HepG2 (cell line): ENCODE measurements around the gene MRO. TPM values are rescaled to one million over a fixed set of nuclear protein-coding genes. Genes with fewer than 3 reads are reported as not detected.
A peak's percentile ranks its signal among the peaks of the same experiment; 100 is the strongest.

Experiments used
- ARNTL ChIP-seq: sonication (generic); formaldehyde crosslinking; IDR thresholded peaks from 2 replicates; pipeline ENCODE4 v1.4.0; 2020; ENCODE audit warnings: mild to moderate bottlenecking, missing genetic modification reagents
- BORCS8-MEF2B ChIP-seq: sonication (generic); formaldehyde crosslinking; IDR thresholded peaks from 2 replicates; pipeline ENCODE4 v1.8.0; 2022; ENCODE audit warnings: mild to moderate bottlenecking, missing genetic modification reagents
- CBX5 ChIP-seq: sonication (generic); formaldehyde crosslinking; IDR thresholded peaks from 2 replicates; pipeline ENCODE4 v1.4.0; 2020; ENCODE audit warnings: missing genetic modification reagents, borderline replicate concordance
- HDAC2 ChIP-seq: sonication (generic); formaldehyde crosslinking; IDR thresholded peaks from 2 replicates; pipeline ENCODE4 v1.4.0; 2020; ENCODE audit warnings: missing genetic modification reagents
- HNRNPUL1 ChIP-seq: fragments of 200-400 bp; formaldehyde crosslinking; IDR thresholded peaks from 2 replicates; pipeline ENCODE4 v1.6.1; 2017; ENCODE audit warnings: low read depth, mild to moderate bottlenecking, low read length, moderate library complexity
- MAFG ChIP-seq: sonication (generic); formaldehyde crosslinking; IDR thresholded peaks from 2 replicates; pipeline ENCODE4 v1.5.1; 2020; ENCODE audit warnings: mild to moderate bottlenecking, missing genetic modification reagents
- NFIB ChIP-seq: sonication (generic); formaldehyde crosslinking; IDR thresholded peaks from 2 replicates; pipeline ENCODE4 v1.9.0; 2021; ENCODE audit warnings: missing genetic modification reagents, mild to moderate bottlenecking, borderline replicate concordance
- PHF21A ChIP-seq: sonication (generic); formaldehyde crosslinking; IDR thresholded peaks from 2 replicates; pipeline ENCODE4 v1.5.0; 2020; ENCODE audit warnings: mild to moderate bottlenecking, missing genetic modification reagents
- SP4 ChIP-seq: sonication (generic); formaldehyde crosslinking; IDR thresholded peaks from 2 replicates; pipeline ENCODE4 v1.8.1; 2023; ENCODE audit warnings: mild to moderate bottlenecking, missing genetic modification reagents
- TCF7L2 ChIP-seq: IDR thresholded peaks from 2 replicates; pipeline ENCODE4 v1.6.1; 2011; ENCODE audit warnings: mild to moderate bottlenecking, low read depth, low read length, moderate library complexity
- ZNF251 ChIP-seq: sonication (generic); formaldehyde crosslinking; IDR thresholded peaks from 2 replicates; pipeline ENCODE4 v1.9.0; 2021; ENCODE audit warnings: mild to moderate bottlenecking, missing genetic modification reagents
- ZNF550 ChIP-seq: sonication (generic); formaldehyde crosslinking; IDR thresholded peaks from 2 replicates; pipeline ENCODE4 v1.4.0; 2020; ENCODE audit warnings: mild to moderate bottlenecking, missing genetic modification reagents, borderline replicate concordance
- ZNF564 ChIP-seq: sonication (generic); formaldehyde crosslinking; IDR thresholded peaks from 2 replicates; pipeline ENCODE4 v1.8.1; 2023; ENCODE audit warnings: mild to moderate bottlenecking, missing genetic modification reagents
- ZNF567 ChIP-seq: sonication (generic); formaldehyde crosslinking; IDR thresholded peaks from 2 replicates; pipeline ENCODE4 v1.8.1; 2023; ENCODE audit warnings: mild to moderate bottlenecking, missing genetic modification reagents, borderline replicate concordance
- ZNF644 ChIP-seq: IDR thresholded peaks from 2 replicates; pipeline ENCODE4 v1.6.1; 2016; ENCODE audit warnings: low read depth
- polyA plus RNA-seq, 8 experiments: library from polyadenylated mRNA; depleted of rRNA in 3 of 8; stranded (reverse) in 7 of 8; unstranded in 1 of 8; fragments of >200 nt; fragmentation: Illumina TruSeq in 4 of 8; extraction: Trizol in 4 of 8; gene quantifications; 2 replicates each; pipeline versions ENCODE4 v1.2.1 to v1.2.3, GENCODE V29; 2011 to 2016; ENCODE audit warnings: low read depth in 4 of 8, missing spikeins in 1 of 8, mixed read lengths in 1 of 8; ENCODE audit not compliant: insufficient read depth in 1 of 8
- total RNA-seq, 5 experiments: library from RNA; depleted of rRNA; stranded (reverse); fragments of >200 nt; fragmentation: Illumina TruSeq; extraction: Trizol; gene quantifications; 2 replicates each; pipeline ENCODE4 v1.2.3, GENCODE V29; 2016; ENCODE audit warnings: low read depth in 1 of 5
- TF ChIP-seq, protein P1 (sequence below): IDR thresholded peaks from 2 replicates; pipeline ENCODE4 v1.6.1; 2018; ENCODE audit warnings: missing genetic modification reagents, mild to moderate bottlenecking, missing compliant biosample characterization
- TF ChIP-seq, protein P2 (sequence below): sonication (generic); formaldehyde crosslinking; IDR thresholded peaks from 2 replicates; pipeline ENCODE4 v1.8.1; 2023; ENCODE audit warnings: mild to moderate bottlenecking, inconsistent platforms, moderate library complexity, missing genetic modification reagents, borderline replicate concordance
- TF ChIP-seq, protein P3 (sequence below): sonication (generic); formaldehyde crosslinking; IDR thresholded peaks from 2 replicates; pipeline ENCODE4 v1.5.1; 2020; ENCODE audit warnings: mild to moderate bottlenecking, missing genetic modification reagents, moderate library complexity
- TF ChIP-seq, protein P4 (sequence below): sonication (generic); formaldehyde crosslinking; IDR thresholded peaks from 2 replicates; pipeline ENCODE4 v1.8.1; 2022; ENCODE audit warnings: low read depth, mild to moderate bottlenecking, missing genetic modification reagents

Gene MRO
- total and polyA plus RNA-seq, 2 of the 13 experiments (the other 11 are each of a cell fraction or from before 2014, with no cell fraction given), result not detected

DNA sequence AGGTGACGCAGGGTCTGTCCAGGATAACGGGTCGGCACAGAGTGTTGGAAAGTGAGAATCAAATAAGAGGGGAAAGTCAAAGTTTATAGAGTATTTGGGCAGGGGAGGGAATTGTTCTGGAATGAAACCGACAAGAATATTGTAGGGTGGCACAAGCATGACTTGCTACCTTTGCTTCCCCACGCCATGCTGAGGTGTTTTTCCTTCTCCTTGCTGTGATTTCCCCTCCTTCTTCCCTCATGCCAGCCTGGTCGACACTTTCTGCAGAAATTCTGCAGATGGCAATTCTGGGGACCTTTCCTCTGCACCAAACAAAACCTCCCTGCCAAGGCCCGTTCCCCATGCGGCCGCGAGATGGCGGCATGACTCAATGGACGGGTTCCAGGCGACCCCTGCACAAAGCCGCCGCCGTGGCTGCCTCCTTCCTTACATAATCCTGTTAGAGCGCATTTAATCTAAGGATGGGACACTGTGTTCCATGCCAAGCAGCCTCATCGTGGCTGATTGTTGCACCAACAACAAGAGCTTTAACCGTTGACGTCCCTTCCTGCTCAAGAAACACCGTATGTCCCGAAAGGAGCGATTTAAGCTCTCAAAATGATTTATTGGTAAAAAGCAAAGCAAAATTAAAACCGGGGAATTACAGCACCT, at the start of gene MRO (continued):
- TF ChIP-seq NFIB (CRISPR knock-in tag), result no peak
- 0 out of 2 replicates have a peak, but pooled peaks have one; percentile 23 for TF ChIP-seq SP4
- TF ChIP-seq MAFG (CRISPR knock-in tag), result peak; percentile 7; the same call in 1 of the 2 replicates
- no peak for TF ChIP-seq PHF21A (CRISPR knock-in tag)
- TF ChIP-seq HDAC2, result peak; percentile 25; the same call in 1 of the 2 replicates
- TF ChIP-seq ARNTL (CRISPR knock-in tag), result no peak
- TF ChIP-seq ZNF644 (CRISPR knock-in tag), result 0 out of 2 replicates have a peak, but pooled peaks have one; percentile 18
- TF ChIP-seq, protein P1, sequence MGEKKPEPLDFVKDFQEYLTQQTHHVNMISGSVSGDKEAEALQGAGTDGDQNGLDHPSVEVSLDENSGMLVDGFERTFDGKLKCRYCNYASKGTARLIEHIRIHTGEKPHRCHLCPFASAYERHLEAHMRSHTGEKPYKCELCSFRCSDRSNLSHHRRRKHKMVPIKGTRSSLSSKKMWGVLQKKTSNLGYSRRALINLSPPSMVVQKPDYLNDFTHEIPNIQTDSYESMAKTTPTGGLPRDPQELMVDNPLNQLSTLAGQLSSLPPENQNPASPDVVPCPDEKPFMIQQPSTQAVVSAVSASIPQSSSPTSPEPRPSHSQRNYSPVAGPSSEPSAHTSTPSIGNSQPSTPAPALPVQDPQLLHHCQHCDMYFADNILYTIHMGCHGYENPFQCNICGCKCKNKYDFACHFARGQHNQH, result peak; percentile 55; the same call in 1 of the 2 replicates
- TF ChIP-seq, protein P2, sequence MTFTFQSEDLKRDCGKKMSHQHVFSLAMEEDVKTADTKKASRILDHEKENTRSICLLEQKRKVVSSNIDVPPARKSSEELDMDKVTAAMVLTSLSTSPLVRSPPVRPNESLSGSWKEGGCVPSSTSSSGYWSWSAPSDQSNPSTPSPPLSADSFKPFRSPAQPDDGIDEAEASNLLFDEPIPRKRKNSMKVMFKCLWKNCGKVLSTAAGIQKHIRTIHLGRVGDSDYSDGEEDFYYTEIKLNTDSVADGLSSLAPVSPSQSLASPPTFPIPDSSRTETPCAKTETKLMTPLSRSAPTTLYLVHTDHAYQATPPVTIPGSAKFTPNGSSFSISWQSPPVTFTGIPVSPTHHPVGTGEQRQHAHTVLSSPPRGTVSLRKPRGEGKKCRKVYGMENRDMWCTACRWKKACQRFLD (CRISPR knock-in tag), result no peak
- TF ChIP-seq, protein P3, sequence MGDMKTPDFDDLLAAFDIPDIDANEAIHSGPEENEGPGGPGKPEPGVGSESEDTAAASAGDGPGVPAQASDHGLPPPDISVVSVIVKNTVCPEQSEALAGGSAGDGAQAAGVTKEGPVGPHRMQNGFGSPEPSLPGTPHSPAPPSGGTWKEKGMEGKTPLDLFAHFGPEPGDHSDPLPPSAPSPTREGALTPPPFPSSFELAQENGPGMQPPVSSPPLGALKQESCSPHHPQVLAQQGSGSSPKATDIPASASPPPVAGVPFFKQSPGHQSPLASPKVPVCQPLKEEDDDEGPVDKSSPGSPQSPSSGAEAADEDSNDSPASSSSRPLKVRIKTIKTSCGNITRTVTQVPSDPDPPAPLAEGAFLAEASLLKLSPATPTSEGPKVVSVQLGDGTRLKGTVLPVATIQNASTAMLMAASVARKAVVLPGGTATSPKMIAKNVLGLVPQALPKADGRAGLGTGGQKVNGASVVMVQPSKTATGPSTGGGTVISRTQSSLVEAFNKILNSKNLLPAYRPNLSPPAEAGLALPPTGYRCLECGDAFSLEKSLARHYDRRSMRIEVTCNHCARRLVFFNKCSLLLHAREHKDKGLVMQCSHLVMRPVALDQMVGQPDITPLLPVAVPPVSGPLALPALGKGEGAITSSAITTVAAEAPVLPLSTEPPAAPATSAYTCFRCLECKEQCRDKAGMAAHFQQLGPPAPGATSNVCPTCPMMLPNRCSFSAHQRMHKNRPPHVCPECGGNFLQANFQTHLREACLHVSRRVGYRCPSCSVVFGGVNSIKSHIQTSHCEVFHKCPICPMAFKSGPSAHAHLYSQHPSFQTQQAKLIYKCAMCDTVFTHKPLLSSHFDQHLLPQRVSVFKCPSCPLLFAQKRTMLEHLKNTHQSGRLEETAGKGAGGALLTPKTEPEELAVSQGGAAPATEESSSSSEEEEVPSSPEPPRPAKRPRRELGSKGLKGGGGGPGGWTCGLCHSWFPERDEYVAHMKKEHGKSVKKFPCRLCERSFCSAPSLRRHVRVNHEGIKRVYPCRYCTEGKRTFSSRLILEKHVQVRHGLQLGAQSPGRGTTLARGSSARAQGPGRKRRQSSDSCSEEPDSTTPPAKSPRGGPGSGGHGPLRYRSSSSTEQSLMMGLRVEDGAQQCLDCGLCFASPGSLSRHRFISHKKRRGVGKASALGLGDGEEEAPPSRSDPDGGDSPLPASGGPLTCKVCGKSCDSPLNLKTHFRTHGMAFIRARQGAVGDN (CRISPR knock-in tag), result peak; percentile 61
- no peak for TF ChIP-seq ZNF251 (CRISPR knock-in tag)
- TF ChIP-seq CBX5 (CRISPR knock-in tag), result peak; percentile 80; the same call in 1 of the 2 replicates
- TF ChIP-seq TCF7L2, result no peak
- peak; percentile 28; the same call in 1 of the 2 replicates for TF ChIP-seq ZNF564
- TF ChIP-seq ZNF567, result no peak
- TF ChIP-seq BORCS8-MEF2B, result no peak; the same call in 1 of the 2 replicates
- TF ChIP-seq, protein P4, sequence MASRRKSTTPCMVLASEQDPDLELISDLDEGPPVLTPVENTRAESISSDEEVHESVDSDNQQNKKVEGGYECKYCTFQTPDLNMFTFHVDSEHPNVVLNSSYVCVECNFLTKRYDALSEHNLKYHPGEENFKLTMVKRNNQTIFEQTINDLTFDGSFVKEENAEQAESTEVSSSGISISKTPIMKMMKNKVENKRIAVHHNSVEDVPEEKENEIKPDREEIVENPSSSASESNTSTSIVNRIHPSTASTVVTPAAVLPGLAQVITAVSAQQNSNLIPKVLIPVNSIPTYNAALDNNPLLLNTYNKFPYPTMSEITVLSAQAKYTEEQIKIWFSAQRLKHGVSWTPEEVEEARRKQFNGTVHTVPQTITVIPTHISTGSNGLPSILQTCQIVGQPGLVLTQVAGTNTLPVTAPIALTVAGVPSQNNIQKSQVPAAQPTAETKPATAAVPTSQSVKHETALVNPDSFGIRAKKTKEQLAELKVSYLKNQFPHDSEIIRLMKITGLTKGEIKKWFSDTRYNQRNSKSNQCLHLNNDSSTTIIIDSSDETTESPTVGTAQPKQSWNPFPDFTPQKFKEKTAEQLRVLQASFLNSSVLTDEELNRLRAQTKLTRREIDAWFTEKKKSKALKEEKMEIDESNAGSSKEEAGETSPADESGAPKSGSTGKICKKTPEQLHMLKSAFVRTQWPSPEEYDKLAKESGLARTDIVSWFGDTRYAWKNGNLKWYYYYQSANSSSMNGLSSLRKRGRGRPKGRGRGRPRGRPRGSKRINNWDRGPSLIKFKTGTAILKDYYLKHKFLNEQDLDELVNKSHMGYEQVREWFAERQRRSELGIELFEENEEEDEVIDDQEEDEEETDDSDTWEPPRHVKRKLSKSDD, result no peak
- no peak for TF ChIP-seq ZNF550 (CRISPR knock-in tag)
- TF ChIP-seq HNRNPUL1, result no peak
